Stimulated activated CD8-positive, alpha-beta memory T cell treated with anti-CD3 and anti-CD28 coated beads, Interleukin-12 subunit alpha, Interleukin-12 subunit beta, amount 100 ng/mL, for 24 hours (primary cell): Measurements from ENCODE around the gene SLC6A3.

Experiments
- DNase-seq: peaks from one replicate; pipeline ENCODE4 v3.0.0-alpha.2; 2020; ENCODE audit errors: extremely low read depth

SLC6A3 gene

DNA sequence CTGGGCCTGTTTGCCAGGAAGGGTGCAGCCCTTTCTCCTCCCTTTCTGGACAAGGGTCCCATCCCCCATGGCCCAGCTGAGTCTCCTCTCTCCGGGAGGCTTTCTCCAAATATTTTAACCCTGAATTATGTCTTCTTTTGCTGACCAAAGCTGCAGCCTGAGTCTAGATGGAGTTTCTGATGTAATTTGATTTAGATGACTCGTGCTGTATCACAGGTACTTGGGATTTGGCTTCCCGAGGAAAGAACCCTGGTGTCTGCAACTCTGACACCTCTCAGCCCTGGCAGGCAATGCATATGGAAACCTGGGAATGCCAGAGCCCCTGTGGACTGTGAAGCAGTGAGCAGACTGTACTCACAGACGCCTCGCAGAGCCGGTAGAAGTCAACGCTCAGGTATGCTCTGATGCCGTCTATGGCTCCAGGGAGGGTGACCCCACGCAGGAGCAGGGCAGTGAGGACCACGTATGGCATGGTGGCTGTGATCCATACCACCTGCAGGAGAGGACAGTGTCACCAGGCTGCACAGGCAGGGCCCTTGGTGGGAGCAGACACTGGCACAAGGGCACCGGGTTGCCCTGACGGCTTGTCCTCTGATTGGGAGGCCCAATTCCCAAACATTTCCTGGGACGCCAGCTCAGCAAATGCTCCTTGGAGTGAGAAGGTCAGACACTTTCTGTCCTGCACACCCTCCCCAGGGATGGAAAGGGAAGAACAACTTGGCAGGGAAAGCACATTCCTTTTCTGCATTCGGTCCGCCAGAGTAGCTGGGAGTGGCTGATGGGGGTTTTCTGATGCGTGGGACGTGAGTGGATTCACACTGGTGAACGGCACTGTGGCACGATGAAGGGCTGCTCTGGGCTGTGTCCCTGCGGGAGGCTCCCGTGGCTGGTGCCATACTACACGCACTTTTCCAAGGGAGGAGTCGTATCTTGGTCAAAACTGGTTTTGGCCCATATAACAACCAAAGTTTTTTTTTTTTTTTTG is 24.7 kb downstream of the SLC6A3 start:
- DNase-seq, result no peak

DNA sequence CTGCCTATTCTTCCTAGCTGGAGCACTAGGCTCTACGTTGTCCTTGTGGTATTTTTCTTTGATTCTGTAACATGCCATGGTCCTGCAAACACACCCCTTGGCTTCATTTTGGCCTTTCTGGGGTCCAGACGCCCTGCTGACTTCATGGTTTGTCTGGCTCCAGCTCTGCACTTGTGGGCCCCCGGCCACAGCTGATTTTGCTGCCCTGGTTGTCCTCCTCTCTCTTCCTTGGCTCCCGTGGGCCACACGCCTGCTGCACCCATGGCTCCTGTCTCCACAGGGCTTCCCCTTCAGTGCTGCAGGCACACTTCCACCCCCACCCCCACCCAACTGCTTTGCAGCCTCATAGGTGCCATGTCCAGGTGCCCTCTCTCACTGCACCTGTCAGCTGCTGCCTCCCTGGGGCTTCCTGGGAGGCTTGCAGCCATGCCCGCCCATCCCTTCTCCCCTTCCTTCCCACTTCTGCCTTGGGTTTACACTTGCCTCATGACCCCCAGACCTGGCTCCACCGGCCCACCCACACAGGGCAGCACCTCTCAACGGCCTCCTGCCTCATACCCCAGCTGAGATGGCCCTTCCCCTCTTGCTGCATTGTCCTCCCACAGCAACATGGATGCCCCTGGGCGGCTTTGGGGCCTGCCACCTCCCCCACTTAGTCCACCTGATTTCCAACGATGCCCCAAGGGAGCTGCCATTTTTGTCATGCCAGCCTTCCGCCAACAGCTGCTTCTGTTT is 25.6 kb downstream of the SLC6A3 start:
- no peak for DNase-seq

DNA sequence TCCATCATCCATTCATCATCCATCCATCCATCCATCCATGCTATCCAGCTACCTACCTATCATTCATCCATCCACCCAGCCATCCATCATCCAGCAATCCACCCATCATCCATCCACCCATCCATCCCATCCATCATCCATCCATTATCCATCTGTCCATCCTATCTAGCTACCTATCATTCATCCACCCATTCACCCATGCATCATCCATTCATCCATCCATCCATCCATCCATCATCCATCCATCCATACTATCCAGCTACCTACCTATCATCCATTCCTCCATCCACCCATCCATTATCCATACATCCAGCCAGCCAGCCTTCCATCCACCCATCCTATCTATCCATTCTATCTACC is 26.3 kb downstream of the SLC6A3 start:
- no peak for DNase-seq

DNA sequence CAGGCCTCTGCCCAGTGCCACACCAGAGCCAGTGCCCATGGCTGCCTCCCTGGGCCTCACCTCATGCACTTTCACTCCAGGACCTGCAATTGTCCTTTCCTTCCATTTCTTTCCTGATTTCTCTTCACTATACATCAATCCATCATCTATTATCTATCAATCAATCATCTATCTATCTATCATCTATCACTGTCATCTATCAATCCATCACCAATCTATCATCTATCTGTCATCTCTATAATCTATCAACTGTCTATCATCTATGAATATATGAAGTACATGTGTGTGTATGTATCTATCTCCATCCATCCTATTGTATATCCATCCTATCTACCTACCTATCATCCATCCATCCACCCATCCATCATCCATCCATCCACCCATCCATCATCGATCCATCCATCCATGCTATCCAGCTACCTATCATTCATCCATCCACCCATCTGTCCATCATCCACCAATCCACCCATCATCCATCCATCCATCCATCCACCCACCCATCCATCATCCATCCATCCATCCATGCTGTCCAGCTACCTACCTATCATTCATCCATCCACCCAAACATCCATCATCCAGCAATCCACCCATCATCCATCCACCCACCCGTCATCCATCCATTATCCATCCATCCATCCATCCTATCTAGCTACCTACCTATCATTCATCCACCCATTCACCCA is 26.9 kb downstream of the SLC6A3 start:
- DNase-seq, result no peak

DNA sequence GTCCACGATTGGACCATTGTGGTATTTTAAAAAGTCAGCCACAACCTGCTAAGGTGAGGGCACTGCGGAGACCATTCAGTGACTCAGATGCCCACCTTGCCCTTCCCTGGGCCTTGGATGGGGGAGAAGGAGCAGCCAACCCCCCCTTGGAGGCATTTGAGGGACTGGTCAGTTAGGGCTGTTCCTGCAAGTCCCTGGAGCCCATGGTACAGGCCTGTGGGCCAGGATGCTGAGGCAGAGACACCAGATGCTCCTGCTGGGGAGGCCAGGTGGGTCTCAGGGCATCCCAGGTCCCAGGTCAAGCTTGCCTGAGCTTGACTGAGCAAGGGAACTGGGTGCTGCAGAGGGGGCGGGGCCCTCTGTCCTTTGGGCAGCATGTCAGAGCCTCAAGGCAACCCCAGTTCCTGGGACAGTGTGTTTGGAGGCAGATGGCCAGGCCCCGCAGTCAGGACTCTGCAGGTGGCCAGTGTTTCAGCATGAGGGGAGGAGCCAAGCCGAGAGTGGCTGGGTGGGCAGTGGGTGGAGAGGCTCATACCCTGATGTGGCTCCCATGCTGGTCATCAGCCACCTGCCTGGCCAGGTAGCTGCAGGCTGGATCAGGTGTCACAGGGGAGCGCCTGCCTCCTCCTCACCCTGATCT is 27.5 kb downstream of the SLC6A3 start:
- no peak for DNase-seq

DNA sequence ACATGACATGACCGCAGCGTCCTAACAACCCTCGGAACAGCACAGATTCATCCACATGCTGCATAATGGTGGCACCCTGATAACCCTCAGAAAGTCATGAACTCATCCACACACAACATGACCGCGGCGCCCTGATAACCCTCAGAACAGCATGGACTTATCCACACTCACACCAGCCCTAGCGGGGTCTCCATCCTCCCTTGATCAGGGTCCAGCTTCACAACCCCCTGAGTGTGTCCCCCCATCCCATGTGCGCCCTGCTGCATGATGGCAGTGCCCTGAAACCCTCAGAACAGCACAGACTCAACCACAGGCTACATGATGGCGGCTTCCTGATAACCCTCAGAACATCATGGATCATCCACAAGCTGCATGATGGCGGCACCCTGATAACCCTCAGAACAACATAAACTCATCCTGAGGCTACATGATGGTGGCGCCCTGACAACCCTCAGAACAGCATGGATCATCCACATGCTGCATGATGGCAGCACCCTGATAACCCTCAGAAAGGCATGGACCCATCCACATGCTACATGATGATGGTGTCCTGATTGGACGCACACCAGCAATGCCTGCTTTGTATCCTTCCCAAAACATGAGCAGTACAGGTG is 28.3 kb downstream of the SLC6A3 start:
- no peak for DNase-seq

DNA sequence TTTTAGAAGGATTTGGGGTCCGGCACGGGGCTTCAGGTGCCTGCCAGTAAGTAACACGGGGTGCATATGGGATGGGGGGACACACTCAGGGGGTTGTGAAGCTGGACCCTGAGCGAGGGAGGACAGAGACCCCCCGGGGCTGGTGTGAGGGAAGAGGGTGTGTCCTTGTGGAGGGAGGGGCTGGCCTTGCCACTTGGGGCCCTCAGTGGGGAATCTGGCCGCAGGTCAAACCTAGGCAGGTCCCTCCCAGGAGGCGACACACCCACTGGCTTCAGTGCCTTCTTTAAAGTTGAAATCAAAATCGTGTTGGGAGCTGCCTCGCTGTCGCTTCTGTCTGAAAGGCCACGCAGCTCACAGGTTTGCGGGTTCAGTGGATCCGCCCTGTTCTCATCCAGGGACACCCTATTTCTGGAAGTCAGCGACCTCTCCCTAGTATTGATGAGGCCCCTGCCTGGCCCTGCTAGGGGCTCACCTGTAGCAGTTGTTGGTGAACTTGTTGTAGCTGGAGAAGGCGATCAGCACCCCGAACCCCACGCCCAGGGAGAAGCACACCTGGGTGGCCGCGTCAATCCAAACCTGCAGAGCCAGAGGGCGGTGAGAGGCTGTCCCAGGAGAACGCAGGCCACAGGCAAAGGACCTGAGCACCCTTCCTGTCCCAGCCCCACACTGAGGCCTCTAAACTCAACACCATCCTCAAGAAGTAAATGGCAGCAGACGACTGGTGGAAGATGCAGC is 29.4 kb downstream of the SLC6A3 start:
- no peak for DNase-seq

DNA sequence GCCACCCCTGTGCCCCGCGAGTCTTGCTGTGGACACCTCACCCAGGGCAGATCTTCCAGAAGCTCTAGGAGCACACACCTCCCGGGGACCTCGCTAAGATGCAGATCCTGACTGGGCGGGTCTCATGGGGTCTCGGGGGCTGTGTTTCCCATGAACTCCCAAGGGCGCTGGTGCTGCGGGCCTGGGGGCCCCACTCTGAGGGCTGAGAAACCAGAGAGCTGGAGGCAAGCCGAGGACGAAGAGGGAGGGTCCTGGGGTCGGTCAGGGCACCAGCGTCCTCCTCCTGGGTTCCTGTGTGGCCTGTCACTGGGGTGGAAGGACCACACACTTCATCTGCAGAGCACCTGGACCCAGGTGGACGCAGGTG is 30.2 kb downstream of the SLC6A3 start:
- DNase-seq, result no peak

DNA sequence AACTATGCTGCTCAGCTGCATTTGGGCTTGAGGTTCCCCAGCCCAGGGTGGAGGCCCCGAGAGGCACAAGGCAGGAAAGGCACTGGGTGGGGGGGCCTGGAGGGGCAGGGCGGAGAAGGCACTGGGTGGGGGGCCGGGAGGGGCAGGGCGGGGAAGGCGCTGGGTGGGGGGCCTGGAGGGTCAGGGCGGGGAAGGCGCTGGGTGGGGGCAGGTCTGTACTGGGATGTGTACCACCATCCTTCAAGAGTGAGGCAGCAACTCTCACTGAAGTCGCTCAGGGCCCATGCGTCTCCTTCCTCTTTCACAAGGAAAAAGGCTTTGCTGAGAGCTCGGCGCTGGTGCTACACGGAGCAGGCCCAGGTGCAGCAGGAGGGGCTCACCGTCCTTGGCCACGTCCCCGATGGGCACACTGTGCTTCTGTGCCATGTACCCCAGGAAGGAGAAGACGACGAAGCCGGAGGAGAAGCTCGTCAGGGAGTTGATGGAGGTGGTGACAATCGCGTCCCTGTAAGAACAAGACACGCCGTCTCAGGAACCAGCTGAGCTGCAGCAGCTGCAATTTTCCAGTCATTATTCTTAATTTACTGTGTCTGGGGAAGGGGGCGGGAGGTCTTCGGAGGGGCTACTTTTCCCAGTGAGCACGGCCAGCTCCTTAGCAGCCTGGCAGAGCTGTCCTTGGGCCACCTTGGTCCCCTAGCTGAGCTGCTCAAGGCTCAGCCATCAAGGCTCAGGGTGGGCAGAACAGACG is 30.8 kb downstream of the SLC6A3 start:
- DNase-seq, result no peak

DNA sequence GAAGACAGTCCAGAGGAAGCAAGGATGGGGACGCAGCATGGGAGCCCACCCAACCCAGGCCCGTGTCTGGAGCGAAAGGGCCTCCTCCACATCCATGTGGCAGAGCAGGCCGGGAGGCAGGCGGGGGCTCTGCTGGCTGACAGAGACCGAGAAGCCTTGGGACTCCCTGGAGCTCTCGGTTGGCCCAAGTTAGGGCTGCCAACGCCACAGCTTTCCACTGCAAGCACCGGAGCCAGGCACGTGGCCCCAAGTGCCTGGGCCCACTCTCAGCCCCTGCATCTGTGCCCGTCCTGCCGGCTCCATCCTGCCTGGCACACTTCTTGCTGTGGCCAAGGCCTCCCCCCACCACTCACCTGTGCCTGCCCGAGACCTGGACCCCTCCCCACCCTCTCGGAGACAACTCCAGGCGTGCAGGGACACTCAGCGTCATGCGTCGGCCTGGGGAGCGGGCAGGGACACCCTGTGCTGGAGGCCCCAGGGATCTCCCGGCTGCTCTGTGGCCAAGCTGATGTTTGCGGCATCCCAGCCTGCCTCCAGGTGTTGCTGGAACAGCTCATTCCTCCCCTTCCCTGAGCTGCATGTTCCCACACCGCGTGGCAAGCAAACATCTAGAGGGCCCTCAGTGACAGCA is 31.5 kb downstream of the SLC6A3 start:
- DNase-seq, result no peak

DNA sequence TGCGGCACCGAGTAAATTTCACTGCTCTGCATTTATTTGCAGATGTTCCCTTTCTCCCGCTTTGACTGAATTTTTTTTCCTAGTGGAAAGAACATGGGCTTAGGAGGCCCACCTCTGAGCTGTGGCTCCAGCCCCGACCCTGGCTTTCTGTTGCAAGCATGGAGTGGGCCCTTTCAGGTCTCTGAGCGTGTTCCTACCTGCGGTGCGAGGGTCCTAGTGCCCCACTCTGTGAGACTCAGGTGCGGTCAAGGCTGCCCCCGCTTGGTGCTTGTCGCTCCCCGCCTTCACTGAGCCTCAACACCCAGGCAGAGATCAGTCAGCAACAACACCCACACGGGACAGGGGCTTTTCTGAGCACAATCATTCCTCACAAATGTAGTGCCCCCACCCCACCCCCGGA is 32.0 kb downstream of the SLC6A3 start:
- no peak for DNase-seq

DNA sequence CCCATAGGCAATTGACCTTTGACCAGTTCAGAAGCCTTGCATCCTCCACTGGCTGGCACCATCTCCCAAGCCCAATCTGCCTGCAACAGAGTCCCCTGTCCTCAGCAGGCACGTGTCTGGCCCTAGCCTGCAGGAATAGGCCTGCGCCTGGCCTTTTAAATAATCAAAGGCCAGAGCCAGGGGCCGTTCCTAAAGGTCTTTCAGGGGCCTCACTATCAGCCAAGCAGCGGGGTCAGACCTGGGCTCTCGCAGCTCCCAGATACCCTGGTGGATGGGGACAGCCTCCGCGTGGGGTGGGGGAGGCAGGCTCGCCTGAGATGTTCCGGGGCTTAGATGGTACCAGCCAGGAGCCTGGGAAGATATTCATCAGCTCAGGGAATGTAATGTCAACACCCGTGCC is 32.6 kb downstream of the SLC6A3 start:
- DNase-seq, result no peak

DNA sequence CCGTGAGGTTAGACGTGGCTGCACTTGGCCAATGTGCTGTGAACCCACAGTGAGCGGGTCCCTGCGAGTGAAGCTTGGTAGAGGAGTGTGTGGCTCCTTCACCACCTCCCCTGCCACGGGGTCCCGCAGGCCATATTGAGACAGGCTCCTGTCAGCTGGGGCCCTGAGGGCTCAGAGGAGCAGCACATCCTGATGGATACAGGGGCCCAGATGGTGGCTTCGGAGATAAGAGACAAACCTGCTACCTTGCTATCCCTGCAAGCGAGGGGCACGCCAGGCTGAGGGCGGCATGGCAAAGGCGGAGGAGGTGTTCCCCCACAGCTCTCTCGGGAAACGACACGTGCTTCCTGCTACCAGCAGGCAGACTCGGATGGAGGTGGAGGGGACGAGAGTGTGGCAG is 33.1 kb downstream of the SLC6A3 start:
- DNase-seq, result no peak

DNA sequence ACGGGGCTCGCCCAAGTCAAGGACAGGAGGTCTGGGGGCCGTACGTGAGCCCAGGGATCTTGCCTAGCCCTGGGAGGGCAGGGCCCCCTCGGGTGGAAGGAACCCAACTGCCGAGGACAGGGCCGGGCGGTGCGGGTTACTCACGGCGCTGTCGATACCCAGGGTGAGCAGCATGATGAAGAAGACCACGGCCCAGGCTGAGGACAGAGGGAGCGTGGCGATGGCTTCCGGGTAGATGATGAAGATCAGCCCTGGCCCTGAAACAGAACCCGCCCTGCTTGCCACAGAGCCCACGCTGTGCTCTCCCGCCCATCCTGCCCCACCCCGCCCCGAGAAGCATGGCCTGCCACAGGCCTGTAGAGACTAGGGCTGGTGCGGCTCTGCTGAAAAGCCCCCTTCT is 34.1 kb downstream of the SLC6A3 start:
- no peak for DNase-seq

DNA sequence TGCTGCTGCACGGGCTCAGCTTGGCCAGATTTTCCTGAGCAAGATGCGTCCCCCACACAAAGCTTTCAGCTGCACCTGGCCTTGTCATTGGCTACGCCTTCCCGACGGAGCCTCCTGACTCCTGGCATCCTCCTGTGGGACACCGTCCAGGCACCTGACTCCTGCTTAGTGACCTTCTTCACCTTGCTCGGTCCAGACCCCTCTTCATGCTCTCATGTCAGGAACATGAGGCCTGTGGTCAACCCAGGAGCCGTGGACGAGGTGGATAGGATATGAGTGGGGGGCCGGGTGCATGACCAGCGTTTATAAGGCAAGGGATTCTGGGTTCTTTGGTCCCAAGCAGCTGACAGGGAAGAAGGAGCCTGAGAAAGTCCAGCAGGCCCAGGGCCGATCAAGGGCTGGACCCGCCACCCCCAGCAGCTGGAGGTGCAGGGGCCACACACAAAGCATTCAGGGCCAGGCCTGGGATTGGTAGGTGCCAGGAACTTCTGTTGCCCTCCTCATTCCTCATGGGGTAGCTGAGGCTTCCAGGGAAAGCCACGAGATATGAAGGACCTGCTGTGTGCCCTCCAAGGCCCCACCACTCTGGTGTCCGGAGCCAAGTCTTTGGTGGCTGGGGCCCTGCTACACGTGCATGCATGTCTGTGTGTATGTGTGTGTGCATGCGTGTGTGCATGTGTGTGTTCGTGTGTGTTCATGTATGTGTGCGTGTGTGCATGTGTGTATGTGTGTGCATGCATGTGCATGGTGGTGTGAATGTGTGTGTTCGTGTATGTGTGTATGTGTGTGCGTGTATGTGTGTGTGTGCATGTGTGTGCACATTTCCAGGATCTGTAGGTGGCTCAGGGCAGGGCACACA is 34.9 kb downstream of the SLC6A3 start:
- no peak for DNase-seq

DNA sequence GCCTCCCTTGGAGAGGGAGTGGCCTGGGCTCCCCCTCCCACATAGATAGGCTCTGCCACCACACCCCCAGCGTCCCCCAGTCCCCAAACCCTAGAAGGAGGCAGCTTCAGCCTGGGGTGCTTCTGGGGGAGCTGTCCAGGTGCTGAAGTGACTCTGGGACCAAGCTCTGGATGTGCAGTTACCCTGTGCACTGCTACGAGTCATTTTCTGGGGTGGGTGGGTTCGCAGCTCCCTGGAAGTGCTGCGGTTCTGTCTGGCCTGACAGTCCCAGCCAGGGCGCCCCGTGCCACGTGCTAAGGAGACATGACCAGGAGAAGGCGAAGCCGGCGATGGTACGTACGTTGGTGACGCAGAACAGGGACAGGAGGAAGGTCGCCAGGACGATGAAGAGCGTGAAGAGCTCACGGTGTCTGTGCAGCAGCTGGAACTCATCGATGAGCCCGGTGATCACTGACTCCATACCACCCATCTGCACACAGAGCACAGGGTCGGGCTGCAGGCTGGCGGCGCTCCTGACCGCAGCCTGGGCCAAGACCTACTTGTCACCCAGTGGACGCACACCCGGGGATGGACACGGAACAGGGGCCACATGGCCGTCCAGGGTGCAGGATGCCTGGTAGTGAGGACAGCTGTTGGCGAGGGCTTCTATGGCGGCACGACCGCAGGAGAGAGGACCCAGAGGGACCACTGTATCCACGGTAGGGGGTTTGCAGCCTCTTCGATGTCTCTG is 35.7 kb downstream of the SLC6A3 start:
- no peak for DNase-seq

DNA sequence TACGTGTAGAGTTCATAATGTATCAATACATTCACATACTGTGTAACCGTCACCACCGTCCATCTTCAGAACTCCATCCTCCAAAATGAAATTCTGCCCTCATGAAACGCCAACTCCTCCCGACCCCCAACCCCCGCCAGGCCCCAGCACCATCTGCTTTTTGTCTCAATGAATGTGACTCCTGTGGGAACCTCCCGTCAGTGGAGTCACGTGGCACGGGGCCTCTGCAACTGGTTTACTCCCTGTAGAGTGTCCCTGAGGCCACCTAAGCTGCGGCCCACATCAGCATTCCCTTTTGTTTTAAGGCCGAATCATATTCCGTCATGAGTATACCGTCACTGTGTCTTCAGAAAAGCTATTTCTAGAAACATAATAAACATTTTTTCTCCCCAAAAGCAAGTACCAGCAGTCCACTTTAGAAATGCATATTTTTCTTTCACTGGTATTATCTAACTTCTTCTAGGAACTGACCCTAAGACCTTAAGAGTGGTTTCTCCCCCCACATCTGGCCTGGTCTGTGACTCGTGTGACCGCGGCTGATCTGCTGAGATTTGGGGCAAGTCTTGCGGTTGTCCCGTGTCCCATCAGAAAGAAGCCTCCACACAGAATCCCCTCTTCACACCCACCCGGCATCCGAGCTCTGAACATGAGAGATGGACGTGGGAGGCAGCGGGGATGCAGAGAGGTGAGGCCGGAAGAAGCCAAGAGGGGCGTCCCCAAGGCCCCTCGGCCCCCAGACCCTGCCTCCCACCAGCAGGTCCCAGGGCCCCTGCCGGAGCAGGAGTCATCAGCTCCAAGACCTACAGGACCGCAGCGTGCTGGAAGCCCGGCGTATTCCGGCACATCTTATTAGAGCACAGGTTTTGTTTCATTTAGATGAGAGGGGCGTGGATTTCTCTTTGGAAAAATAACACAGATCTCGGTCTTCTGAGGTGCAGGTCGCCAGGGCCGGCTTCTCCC is 38.3 kb downstream of the SLC6A3 start:
- no peak for DNase-seq
